ENCODE results near the gene A3GALT2.

Gene A3GALT2

DNA sequence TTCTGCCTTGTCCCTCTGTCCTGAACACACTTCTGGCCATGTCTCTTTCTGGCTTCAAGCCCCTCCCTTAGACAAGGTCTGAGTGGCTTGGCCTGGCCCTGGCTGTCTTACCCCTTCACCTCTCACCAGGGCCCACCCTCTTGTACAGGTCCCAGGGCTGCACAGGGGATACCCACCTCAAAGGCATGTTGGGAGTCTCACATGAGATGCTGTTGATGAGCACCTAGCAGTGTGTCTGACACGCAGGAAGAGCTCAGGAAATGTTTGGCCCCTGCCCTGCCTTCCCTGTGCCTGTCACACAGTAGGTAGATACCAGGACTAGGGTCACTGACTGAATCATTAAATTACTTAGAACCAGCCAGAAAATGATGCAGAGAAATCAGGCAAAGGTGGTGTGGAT is 48.0 kb downstream of the A3GALT2 start:
- DNase-seq (ENCODE audit: low read depth in 4 of 4, low spot score in 1 of 4), result no peak

DNA sequence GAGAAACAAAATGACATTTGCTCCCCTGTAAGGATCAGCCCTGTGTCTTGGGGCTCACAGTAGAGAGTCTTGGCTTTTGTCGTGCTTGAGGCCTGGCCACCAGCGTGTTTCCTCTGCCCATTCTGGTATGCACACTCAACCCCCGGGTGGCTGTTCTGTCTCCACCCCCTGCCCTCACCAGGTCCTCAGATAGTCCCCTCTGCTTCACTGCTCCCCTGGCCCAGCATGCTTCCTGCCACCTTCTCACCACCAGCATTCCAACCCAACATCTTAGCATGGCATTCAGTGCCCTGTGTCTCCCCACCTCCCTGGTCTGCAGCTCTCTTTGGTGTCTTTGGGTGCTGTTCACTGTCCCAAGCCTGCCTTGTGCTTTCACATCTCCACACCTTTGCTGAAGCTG is 48.4 kb downstream of the A3GALT2 start:
- DNase-seq (ENCODE audit: low read depth in 4 of 4, low spot score in 1 of 4), result no peak

- no peak for DNase-seq (ENCODE audit: low read depth in 4 of 4, low spot score in 1 of 4)
These were observed 49.0 kb downstream of the A3GALT2 start for GRCh38 chr1:33271666-33272505.

- DNase-seq (ENCODE audit: low read depth in 4 of 4, low spot score in 1 of 4), result no peak
These were observed 50.0 kb downstream of the A3GALT2 start for GRCh38 chr1:33270808-33271465.

DNA sequence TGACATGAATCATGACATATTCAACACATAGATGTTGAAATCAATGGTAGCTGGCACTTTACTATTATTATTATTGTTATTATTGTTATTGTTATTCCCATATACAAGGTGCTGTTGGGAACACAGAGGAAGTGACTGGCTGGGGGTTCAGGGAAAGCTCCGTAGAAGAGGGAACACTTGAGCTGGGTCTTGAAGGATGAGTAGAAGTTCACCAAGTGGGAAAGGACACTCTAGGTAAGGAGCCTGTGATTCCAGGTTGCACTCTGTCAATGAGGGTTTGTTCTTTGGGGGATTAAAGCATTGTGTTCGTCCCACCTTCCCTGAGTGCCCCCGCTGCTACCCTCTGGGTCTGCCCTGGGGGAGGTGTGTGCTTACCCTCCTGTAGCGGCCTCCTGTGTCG is 50.5 kb downstream of the A3GALT2 start:
- no peak for DNase-seq (ENCODE audit: low read depth in 4 of 4, low spot score in 1 of 4)

GRCh38 chr1:33269621-33270020 is 51.3 kb downstream of the A3GALT2 start:
- DNase-seq (ENCODE audit: low read depth in 4 of 4, low spot score in 1 of 4), result no peak

DNA sequence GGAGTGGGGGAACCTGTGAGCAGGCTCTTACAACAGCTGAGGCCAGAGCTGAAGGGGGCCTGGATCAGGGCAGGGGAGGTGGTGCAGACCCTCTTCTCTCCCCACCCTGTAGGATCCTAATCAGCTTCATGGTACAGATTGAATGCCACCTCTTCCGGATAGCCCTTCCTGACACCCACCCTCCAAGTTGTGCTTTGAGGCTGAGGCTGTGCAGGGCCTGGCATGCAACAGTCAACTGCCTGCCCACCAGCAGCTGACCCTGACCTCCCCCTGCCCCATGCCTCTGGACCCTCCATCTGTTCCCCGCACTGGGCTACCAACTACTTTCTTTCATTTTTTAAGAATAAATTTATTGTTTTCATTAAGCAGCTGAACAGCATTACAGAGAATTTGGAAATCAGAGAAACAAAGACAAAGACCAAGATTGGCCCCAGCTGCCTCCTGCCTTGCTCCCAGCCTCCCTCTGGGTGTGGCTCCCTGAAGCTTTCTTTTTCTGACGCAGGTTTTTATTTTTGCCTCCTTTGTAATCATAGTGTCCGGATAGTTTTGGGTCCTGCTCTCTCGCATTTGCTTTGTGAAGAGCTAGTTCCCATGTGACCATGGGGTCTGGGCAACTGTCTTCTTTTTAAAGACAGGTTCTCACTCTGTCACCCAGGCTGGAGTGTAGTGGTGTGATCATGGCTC is 51.8 kb downstream of the A3GALT2 start:
- no peak for DNase-seq (ENCODE audit: low read depth in 4 of 4, low spot score in 1 of 4)

DNA sequence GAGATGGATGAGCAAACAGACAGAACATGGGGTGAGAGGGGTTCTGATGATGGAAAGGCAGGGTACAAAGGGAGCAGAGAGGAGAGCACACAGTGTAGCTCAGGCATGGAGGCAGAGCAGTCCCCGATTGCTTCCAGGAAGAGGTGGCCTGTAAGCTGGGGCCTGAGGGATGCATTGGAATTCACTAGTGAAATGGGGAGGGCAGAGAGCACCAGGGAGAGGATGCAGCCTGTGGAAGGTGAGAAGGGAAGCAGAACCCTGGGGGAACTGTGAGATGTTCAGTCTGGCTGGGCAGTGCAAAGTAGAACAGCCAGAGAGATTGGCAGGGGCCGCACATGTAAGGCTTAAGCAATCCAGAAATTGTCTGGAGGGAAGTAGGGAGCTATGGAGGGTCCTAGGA is 52.4 kb downstream of the A3GALT2 start:
- DNase-seq (ENCODE audit: low read depth in 4 of 4, low spot score in 1 of 4), result no peak

GRCh38 chr1:33267468-33268205 is 53.3 kb downstream of the A3GALT2 start:
- no peak for DNase-seq (ENCODE audit: low read depth in 4 of 4, low spot score in 1 of 4)

- DNase-seq (ENCODE audit: low read depth in 4 of 4, low spot score in 1 of 4), result no peak
These were observed 54.1 kb downstream of the A3GALT2 start for GRCh38 chr1:33266766-33267165.

DNA sequence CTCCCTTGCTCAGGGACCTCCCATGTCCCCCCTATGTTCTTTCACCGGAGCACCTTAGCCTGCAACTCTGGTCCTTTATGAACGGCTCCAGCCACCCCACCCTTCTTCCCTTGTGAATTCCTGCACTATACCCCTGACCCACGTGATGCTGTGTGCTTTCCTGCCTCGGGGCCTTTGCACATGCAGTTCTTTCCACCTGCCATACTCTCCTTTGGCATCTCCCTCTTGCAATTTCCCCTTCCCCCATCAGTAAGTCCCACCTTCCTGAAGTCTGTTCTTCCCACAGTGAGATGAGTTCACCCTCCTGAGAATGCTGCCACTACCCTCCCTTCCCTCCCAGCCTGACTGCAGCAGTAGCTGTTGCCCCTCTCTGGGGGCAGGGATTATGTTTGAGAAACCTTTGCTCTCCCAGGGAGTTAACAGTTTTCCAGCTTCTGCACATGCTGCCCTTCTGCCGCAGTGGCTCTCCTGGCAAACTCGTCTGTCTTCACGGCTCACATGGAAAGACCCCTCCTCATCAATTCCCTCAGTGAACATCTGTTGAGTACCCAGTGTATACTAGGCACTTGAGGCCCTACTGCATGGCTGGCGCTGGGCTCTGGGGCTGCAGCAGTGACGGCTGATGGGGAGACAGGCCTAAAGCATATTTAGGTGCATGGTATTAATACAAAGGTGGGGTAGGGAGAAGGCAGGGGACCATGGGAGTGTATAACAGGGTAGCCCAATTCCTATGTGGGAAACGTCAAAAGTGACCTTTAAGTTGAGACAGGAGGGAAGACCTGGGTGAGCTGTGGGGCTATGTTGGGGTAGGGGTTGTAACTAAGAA is 54.9 kb downstream of the A3GALT2 start:
- no peak for DNase-seq (ENCODE audit: low read depth in 4 of 4, low spot score in 1 of 4)

- DNase-seq (ENCODE audit: low read depth in 4 of 4, low spot score in 1 of 4), result no peak
These were observed 56.9 kb downstream of the A3GALT2 start for GRCh38 chr1:33263890-33264504.

DNA sequence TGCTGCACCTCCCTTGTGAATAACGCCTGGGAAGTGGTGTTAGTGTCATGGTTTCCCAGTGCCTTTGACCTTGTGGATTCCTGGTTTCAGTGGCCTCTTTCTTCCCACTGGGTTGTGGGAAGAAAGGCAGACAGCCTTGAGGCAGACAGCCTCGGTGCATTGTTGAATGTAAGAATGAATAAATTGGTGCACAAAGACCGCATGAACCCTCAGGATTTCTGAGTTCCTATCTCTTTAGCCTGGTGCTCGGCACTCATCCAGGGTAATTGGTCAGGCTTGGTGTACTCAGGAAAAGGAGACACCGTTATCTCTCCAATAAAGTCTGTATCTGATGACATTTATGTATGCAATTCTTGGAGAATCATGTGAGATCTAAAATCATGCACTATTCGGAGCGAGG is 59.6 kb downstream of the A3GALT2 start:
- no peak for DNase-seq (ENCODE audit: low read depth in 4 of 4, low spot score in 1 of 4)

DNA sequence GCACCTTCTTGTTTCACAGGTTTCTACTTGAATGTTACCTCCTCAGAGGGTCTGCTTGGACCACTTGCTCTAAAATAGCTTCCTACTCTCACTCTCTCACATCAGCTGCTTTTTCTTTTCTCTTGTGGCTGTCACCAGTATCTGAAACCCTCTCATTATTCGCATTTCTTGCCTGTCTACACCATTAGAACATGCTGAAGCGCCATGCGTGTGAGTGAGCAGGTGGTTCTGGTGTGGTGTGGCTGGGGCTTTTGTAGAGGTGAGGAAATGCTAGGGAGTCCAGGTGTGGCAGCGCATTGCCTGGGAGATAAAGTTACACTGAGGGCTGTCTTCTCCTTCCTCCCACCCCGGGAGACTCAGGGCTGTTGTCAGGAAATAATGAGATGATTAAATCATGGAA is 60.5 kb downstream of the A3GALT2 start:
- no peak for DNase-seq (ENCODE audit: low read depth in 4 of 4, low spot score in 1 of 4)

- no peak for DNase-seq (ENCODE audit: low read depth in 4 of 4, low spot score in 1 of 4)
These were observed 61.0 kb downstream of the A3GALT2 start for GRCh38 chr1:33259879-33260278.

DNA sequence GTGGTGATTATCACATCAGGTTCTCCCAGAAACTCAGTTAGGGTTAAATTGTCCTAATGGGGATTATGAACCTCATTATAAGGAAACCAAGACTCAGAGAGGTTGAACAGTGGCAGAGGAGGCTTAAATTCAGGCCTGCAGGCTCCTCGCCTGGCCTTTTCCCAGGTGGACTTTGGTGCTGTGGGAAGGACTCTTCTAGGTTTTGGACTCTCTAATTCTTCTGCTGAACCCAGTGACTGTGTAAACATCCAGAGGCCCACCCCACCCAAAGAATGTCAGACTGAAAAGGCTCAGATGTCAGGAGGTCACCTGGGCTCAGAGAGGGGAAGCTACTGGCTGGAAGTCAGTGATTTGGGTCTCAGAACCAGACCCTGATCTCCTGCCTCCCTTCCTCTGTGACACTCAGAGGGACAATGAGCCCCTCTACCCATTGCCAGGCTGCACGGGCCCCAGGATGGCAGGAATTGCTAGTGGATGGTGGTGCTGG is 62.1 kb downstream of the A3GALT2 start:
- DNase-seq (ENCODE audit: low read depth in 4 of 4, low spot score in 1 of 4), result no peak

GRCh38 chr1:33257772-33258712 is 62.9 kb downstream of the A3GALT2 start:
- DNase-seq (ENCODE audit: low read depth in 4 of 4, low spot score in 1 of 4), result no peak

DNA sequence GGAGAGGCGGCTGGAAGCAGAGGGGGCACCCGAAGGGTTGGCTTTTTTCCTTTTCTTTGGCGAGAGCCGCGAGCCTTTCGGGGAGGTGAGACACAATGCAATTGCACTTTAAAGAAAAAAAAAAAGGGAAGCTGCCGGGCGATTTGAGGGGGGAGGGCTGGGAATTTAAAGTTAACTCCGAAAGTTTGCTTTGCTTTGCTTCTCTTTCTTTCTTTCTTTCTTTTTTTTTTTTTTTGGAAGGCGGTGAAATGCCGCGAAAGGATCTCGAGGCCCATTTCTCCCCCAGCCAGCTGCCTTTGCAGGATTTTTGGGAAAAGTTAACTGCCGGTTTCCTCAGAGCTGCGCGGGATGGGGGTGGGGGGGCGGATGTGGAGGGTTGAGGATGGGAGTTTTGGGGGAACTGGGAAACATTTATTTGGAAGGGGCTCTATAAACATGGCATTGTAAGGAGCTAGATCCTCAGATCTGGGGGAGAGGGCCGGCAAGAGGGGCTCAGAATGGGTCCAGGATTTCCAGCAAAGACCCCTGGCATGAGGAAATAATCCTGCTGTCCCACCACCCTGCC is 63.6 kb downstream of the A3GALT2 start:
- DNase-seq (ENCODE audit: low read depth in 4 of 4, low spot score in 1 of 4), result no peak
